ENCODE measurements around the gene ETV3. TPM values are rescaled to one million over a fixed set of nuclear protein-coding genes. Genes with fewer than 3 reads are reported as not detected.

The ETV3 gene
- total and polyA plus RNA-seq, 2 of the 13 experiments (the other 11 are each of a cell fraction or from before 2014, with no cell fraction given): 4.2 to 5.8 TPM

GRCh38 chr1:157154940-157155514, 16.8 kb upstream of the ETV3 start (continued):
- no peak for TF ChIP-seq ATF4 (CRISPR knock-in tag; IDR thresholded peaks at IDR 0.05)
- no peak for TF ChIP-seq ZNF432 (CRISPR knock-in tag; IDR thresholded peaks at IDR 0.05; ENCODE audit: borderline replicate concordance)
- no peak for TF ChIP-seq SMAD3 (CRISPR knock-in tag; IDR thresholded peaks at IDR 0.05)
- no peak for TF ChIP-seq ZNF619 (CRISPR knock-in tag; IDR thresholded peaks at IDR 0.05)
- no peak for TF ChIP-seq ZNF784 (CRISPR knock-in tag; IDR thresholded peaks at IDR 0.05; ENCODE audit: borderline replicate concordance)
- no peak for TF ChIP-seq NKX3-1 (CRISPR knock-in tag; IDR thresholded peaks at IDR 0.05)
- no peak for TF ChIP-seq ZFP1 (CRISPR knock-in tag; IDR thresholded peaks at IDR 0.05)
- TF ChIP-seq HDAC2 (CRISPR knock-in tag; IDR thresholded peaks at IDR 0.05): peak; percentile 68; the same call in 1 of the 2 replicates
- no peak for TF ChIP-seq MLX (CRISPR knock-in tag; IDR thresholded peaks at IDR 0.05)
- no peak for TF ChIP-seq ZNF788 (CRISPR knock-in tag; IDR thresholded peaks at IDR 0.05; ENCODE audit: borderline replicate concordance)
- no peak for TF ChIP-seq ZNF670 (CRISPR knock-in tag; IDR thresholded peaks at IDR 0.05; ENCODE audit: borderline replicate concordance)
- no peak for TF ChIP-seq ATF1 (CRISPR knock-in tag; IDR thresholded peaks at IDR 0.05)
- 0 out of 2 replicates have a peak, but pooled peaks have one; percentile 13 for TF ChIP-seq PCBP1 (IDR thresholded peaks at IDR 0.05; ENCODE audit: borderline replicate concordance, low read depth, low read length)
- TF ChIP-seq MAX (IDR thresholded peaks at IDR 0.05): no peak
- 0 out of 2 replicates have a peak, but pooled peaks have one; percentile 38 for TF ChIP-seq KDM3A (CRISPR knock-in tag; IDR thresholded peaks at IDR 0.05; ENCODE audit: low read depth)
- TF ChIP-seq USF2 (IDR thresholded peaks at IDR 0.05; ENCODE audit: low read depth, low read length): no peak
- TF ChIP-seq USF2 (CRISPR knock-in tag; IDR thresholded peaks at IDR 0.05; ENCODE audit: borderline replicate concordance): no peak
- no peak for TF ChIP-seq ZMAT3 (CRISPR knock-in tag; conservative IDR thresholded peaks at IDR 0.05)
- TF ChIP-seq CREB1 (IDR thresholded peaks at IDR 0.05): no peak
- no peak for TF ChIP-seq CREB1 (CRISPR knock-in tag; IDR thresholded peaks at IDR 0.05)
- no peak for TF ChIP-seq GATAD1 (CRISPR knock-in tag; IDR thresholded peaks at IDR 0.05)
- TF ChIP-seq NFE2 (CRISPR knock-in tag; IDR thresholded peaks at IDR 0.05): no peak
- TF ChIP-seq ZNF790 (CRISPR knock-in tag; IDR thresholded peaks at IDR 0.05; ENCODE audit: borderline replicate concordance): no peak
- TF ChIP-seq ZNF354B (CRISPR knock-in tag; IDR thresholded peaks at IDR 0.05): no peak
- 0 out of 2 replicates have a peak, but pooled peaks have one; percentile 36 for TF ChIP-seq ZNF766 (CRISPR knock-in tag; IDR thresholded peaks at IDR 0.05; ENCODE audit: borderline replicate concordance)
- no peak for TF ChIP-seq SALL2 (CRISPR knock-in tag; IDR thresholded peaks at IDR 0.05)
- TF ChIP-seq SRSF9 (IDR thresholded peaks at IDR 0.05; ENCODE audit: borderline replicate concordance, insufficient read depth, low read depth, low read length, poor library complexity, severe bottlenecking): no peak
